Esophagus squamous epithelium (tissue), 5 donors: ENCODE measurements around the gene PSMD12. TPM values are rescaled to one million over a fixed set of nuclear protein-coding genes. Genes with fewer than 3 reads are reported as not detected.

Experiments
- DNase-seq: peaks from one replicate; lab custom pipeline; 2025; lab: John Stamatoyannopoulos, UW
- H3K27ac ChIP-seq, 4 donors: fragments of 200-600 bp; sonication (generic); one replicate each; pipeline ENCODE4 v1.5.1; 2016 to 2019; ENCODE audit warnings: mild to moderate bottlenecking in 1 of 4
- H3K27me3 ChIP-seq, 4 donors: fragments of 200-600 bp; sonication (generic); 1 replicate in 3 of 4; 2 replicates in 1 of 4; pipeline versions ENCODE4 v1.5.1 to v1.6.0; 2017 to 2021; ENCODE audit warnings: antibody characterized with exemption in 1 of 4
- H3K36me3 ChIP-seq, 3 donors: fragments of 200-600 bp; sonication (generic); one replicate each; pipeline ENCODE4 v1.5.1; 2016 to 2019
- H3K4me1 ChIP-seq, 3 donors: fragments of 200-600 bp; sonication (generic); one replicate each; pipeline ENCODE4 v1.5.1; 2017 to 2019
- H3K4me3 ChIP-seq, 4 donors: fragments of 200-600 bp; sonication (generic); 1 replicate in 3 of 4; 2 replicates in 1 of 4; pipeline ENCODE4 v1.5.1; 2016 to 2019; ENCODE audit warnings: mild to moderate bottlenecking in 2 of 4, moderate library complexity in 1 of 4
- H3K9me3 ChIP-seq, 3 donors: fragments of 200-600 bp; sonication (generic); one replicate each; pipeline ENCODE4 v1.5.1; 2016 to 2019
- POLR2A ChIP-seq, 4 donors: fragments of 450-650 bp; IDR thresholded peaks; one replicate each; pipeline ENCODE4 v1.6.1; 2017; ENCODE audit warnings: antibody characterized with exemption in 4 of 4, mild to moderate bottlenecking in 4 of 4, moderate library complexity in 3 of 4
- WGBS, 2 donors: methylation state at CpG; one replicate each; pipeline ENCODE4 v1.1.5; 2018; 5-methylcytosine and 5-hydroxymethylcytosine counted together
- intact Hi-C: fragments of 100-400 bp; cut with DNase I; formaldehyde crosslinking; loops from one replicate; pipeline ENCODE4 v1.15.0; 2022
- total RNA-seq, 4 donors: library from RNA; depleted of rRNA; stranded (reverse); fragments of >200 nt; gene quantifications; one replicate each; pipeline ENCODE4 v1.1.0, GENCODE V29; 2016
- TF ChIP-seq, protein P1 (sequence below), 6 experiments: fragments of 450-650 bp in 4 of 6; fragments of 200-600 bp in 2 of 6; sonication (generic) in 2 of 6; IDR thresholded peaks; one replicate each; pipeline ENCODE4 v1.5.1; 2016 to 2019; ENCODE audit warnings: antibody characterized with exemption in 6 of 6, mild to moderate bottlenecking in 4 of 6, moderate library complexity in 4 of 6
- donor health status: DM: yes; HTN: yes; CAD: no.

PSMD12 gene
- total RNA-seq, 4 donors from 2014 or later = 15.9 to 38.1 (median 25.8) TPM

DNA sequence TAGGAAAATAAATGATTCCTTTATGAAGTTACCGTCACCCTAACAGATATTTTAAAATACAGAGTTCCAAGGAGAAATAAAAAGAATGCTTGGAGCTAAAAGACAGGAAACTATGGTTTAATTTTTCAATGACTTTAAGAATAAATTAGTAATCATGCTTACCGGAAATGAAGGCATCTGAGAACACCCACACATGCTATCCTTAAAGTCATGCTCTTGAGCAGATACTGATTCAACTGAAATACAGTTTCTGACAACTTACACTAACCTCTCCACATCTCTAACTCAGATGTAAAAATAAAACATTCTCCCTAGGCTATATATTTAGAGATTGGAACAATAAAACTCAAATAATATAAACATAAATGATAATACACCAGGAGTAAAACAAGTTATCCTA is 7.8 kb downstream of the PSMD12 start:
- DNase-seq = no peak
- Histone ChIP-seq H3K27me3 (no peaks in the 10 kb centered on the region), H3K27ac (no peak overlapping the region), H3K4me1 (peaks cover 5 to 62% (median 26%) of the 10 kb centered on the region in 3 donors), H3K9me3 (no peaks in the 10 kb centered on the region), H3K36me3 (peaks cover 6 to 65% (median 7%) of the 10 kb centered on the region in 3 donors), H3K4me3 (no peak overlapping the region)
- TF ChIP-seq POLR2A (IDR thresholded peaks at IDR 0.05) = no peak
- TF ChIP-seq, protein P1, sequence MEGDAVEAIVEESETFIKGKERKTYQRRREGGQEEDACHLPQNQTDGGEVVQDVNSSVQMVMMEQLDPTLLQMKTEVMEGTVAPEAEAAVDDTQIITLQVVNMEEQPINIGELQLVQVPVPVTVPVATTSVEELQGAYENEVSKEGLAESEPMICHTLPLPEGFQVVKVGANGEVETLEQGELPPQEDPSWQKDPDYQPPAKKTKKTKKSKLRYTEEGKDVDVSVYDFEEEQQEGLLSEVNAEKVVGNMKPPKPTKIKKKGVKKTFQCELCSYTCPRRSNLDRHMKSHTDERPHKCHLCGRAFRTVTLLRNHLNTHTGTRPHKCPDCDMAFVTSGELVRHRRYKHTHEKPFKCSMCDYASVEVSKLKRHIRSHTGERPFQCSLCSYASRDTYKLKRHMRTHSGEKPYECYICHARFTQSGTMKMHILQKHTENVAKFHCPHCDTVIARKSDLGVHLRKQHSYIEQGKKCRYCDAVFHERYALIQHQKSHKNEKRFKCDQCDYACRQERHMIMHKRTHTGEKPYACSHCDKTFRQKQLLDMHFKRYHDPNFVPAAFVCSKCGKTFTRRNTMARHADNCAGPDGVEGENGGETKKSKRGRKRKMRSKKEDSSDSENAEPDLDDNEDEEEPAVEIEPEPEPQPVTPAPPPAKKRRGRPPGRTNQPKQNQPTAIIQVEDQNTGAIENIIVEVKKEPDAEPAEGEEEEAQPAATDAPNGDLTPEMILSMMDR (IDR thresholded peaks at IDR 0.05) = no peak
- intact Hi-C loops = no loop called here
- 39 to 52% methylated on average over 2 of the region's 2 CpGs for WGBS, 2 donors

- peaks cover 7 to 90% (median 13%) of the 10 kb centered on the region in 3 donors for H3K36me3 ChIP-seq
- no peak overlapping the region for H3K27ac ChIP-seq
- peaks cover 0 to 16% (median 5%) of the 10 kb centered on the region in 3 donors for H3K4me1 ChIP-seq
- 76 to 83% methylated on average over 4 to 8 of the region's 8 CpGs for WGBS, 2 donors
- DNase-seq = no peak
- no peak for TF ChIP-seq POLR2A (IDR thresholded peaks at IDR 0.05)
- TF ChIP-seq, protein P1 (IDR thresholded peaks at IDR 0.05) = no peak
- no peaks in the 10 kb centered on the region for H3K9me3 ChIP-seq
- no peaks in the 10 kb centered on the region for H3K27me3 ChIP-seq
- H3K4me3 ChIP-seq = no peak overlapping the region
- intact Hi-C loops = no loop called here
Measured at GRCh38 chr17:67353929-67354574, 12.3 kb downstream of the PSMD12 start.

- 76 to 89% methylated on average over 7 to 9 of the region's 10 CpGs for WGBS, 2 donors
- intact Hi-C loops = no loop called here
- H3K36me3 ChIP-seq = peaks cover 7 to 99% (median 14%) of the 10 kb centered on the region in 3 donors
Measured at GRCh38 chr17:67353161-67353560, 13.2 kb downstream of the PSMD12 start.

GRCh38 chr17:67349420-67349819 is 17.0 kb downstream of the PSMD12 start:
- no peak overlapping the region for H3K4me3 ChIP-seq
- TF ChIP-seq, protein P1 (IDR thresholded peaks at IDR 0.05) = no peak
- TF ChIP-seq POLR2A (IDR thresholded peaks at IDR 0.05) = no peak
- H3K9me3 ChIP-seq = no peaks in the 10 kb centered on the region
- 91 to 100% methylated on average over 1 of the region's 1 CpG for WGBS, 2 donors
- H3K4me1 ChIP-seq = no peaks in the 10 kb centered on the region
- no peak overlapping the region for H3K27ac ChIP-seq
- no peak for DNase-seq
- peaks cover 15 to 100% (median 31%) of the 10 kb centered on the region in 3 donors for H3K36me3 ChIP-seq
- intact Hi-C loops = no loop called here
- H3K27me3 ChIP-seq = no peaks in the 10 kb centered on the region

More at GRCh38 chr17:67353161-67353560, 13.2 kb downstream of the PSMD12 start:
- DNase-seq = no peak
- Histone ChIP-seq H3K9me3 (no peaks in the 10 kb centered on the region), H3K4me3 (no peak overlapping the region), H3K4me1 (peaks cover 0 to 7% (median 0%) of the 10 kb centered on the region in 3 donors), H3K27ac (no peak overlapping the region), H3K27me3 (no peaks in the 10 kb centered on the region)
- TF ChIP-seq POLR2A (IDR thresholded peaks at IDR 0.05) = no peak
- TF ChIP-seq, protein P1 (IDR thresholded peaks at IDR 0.05) = no peak

DNA sequence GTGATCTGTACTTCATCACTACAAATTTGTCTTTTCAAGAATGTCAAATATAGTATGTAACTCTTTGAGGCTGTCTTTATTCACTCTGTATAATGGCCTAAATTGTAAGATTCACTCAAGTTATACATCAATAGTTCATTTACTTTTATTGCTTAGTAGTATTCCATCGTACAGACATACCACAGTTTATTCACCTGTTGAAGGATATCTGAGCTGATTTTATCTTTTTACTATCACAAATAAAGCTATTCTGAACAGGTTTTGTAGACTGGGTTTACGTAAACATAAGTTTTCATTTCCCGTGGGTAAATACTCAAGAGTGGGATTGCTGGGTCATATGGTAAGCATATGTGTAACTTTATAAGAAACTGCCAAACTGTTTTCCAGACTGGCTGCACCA is 18.6 kb downstream of the PSMD12 start:
- Histone ChIP-seq H3K4me1 (no peaks in the 10 kb centered on the region), H3K27ac (no peak overlapping the region), H3K4me3 (no peak overlapping the region), H3K9me3 (no peaks in the 10 kb centered on the region), H3K27me3 (no peaks in the 10 kb centered on the region), H3K36me3 (peaks cover 14 to 100% (median 37%) of the 10 kb centered on the region in 3 donors)
- intact Hi-C loops = no loop called here
- no peak for DNase-seq
- TF ChIP-seq, protein P1 (IDR thresholded peaks at IDR 0.05) = no peak
- TF ChIP-seq POLR2A (IDR thresholded peaks at IDR 0.05) = no peak
- 90 to 96% methylated on average over 3 of the region's 3 CpGs for WGBS, 2 donors
